Measurements from ENCODE around the gene AGAP2.

AGAP2 gene

DNA sequence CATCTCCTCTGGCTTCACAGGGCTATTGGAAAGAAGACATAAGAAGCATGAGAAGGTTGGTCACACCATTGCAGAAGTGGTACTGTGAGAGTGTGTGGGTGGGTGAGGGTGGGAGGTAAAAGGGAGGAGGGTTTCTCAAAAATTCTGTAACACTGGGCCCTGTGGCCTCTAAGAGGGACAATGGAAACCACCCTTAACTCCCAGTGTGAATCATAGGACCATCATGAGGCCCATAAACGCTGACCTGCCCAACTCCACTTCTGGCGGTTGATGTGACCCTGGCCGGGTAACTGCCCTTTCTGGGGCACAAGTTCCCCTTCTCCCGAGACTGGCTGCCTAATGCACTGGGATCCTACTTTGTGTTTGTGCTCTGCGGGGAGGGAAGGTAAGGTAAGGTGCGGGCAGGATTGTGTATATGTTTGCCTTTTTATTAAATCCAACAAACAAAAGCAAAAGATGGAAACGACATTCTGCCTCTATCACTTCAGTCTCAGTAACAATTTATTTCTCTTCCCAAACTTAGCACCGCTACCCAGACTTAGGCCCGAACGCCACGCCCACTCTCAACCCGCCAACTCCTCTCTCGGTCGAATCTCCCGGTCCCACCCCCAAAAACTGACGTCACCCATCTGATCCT is 32.8 kb upstream of the AGAP2 start:
- peak; percentile 94 for DNase-seq
- Histone ChIP-seq H3K36me3 (peaks cover 38% of the 10 kb centered on the region), H3K9me3 (ENCODE audit: severe bottlenecking) (no peaks in the 10 kb centered on the region), H3K27ac (peak overlapping the region; percentile 97), H3K4me3 (ENCODE audit: low read depth, low read length) (peak overlapping the region; percentile 93), H3K27me3 (ENCODE audit: insufficient read depth, low read depth, severe bottlenecking) (no peaks in the 10 kb centered on the region)
- TF ChIP-seq, protein P1, sequence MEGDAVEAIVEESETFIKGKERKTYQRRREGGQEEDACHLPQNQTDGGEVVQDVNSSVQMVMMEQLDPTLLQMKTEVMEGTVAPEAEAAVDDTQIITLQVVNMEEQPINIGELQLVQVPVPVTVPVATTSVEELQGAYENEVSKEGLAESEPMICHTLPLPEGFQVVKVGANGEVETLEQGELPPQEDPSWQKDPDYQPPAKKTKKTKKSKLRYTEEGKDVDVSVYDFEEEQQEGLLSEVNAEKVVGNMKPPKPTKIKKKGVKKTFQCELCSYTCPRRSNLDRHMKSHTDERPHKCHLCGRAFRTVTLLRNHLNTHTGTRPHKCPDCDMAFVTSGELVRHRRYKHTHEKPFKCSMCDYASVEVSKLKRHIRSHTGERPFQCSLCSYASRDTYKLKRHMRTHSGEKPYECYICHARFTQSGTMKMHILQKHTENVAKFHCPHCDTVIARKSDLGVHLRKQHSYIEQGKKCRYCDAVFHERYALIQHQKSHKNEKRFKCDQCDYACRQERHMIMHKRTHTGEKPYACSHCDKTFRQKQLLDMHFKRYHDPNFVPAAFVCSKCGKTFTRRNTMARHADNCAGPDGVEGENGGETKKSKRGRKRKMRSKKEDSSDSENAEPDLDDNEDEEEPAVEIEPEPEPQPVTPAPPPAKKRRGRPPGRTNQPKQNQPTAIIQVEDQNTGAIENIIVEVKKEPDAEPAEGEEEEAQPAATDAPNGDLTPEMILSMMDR (IDR thresholded peaks at IDR 0.05; ENCODE audit: low read depth, low read length): no peak

DNA sequence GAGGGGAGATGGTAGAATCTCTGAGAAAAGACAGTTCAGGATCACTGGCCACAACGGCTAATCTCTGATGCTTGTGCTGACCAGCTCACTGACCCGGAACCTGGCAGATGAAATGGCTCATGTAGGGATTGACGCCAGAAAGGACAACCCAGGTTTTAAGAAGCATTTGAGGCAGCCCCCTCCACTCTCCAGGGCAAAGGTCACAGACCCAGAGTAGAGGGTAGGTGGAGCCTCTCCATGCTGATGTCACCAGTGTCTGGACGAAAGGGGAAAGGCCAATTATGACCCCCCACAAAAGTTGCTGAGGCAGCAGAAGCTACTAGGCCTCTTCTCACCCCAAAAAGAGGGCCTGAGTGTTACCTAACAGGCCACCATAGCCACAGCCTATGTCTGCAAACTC is 32.2 kb upstream of the AGAP2 start:
- DNase-seq: peak; percentile 52
- Histone ChIP-seq H3K36me3 (peaks cover 39% of the 10 kb centered on the region), H3K9me3 (ENCODE audit: severe bottlenecking) (no peaks in the 10 kb centered on the region), H3K4me3 (ENCODE audit: low read depth, low read length) (no peak overlapping the region; the same call in 1 of the 2 replicates), H3K27me3 (ENCODE audit: insufficient read depth, low read depth, severe bottlenecking) (no peaks in the 10 kb centered on the region), H3K27ac (peak overlapping the region; percentile 97)
- TF ChIP-seq, protein P1 (IDR thresholded peaks at IDR 0.05; ENCODE audit: low read depth, low read length): no peak

DNA sequence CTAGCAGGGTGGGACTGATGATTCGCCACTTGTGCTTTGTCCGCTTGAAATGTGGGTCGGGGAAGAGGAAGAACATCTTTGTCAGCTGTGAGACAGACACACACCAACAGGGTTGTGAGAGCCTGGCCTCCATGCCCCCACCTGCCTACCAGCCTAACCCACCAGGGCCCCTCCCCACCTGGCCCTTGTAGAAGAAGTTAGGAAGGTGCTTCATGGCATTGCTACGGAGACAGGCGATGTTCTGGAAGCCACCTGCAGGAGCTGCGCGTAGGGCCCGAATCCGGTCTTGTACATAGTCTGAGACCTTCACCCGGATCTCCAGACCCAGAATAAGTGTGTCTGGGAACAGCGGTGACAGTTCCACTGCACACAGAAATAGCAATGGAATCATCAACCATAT is 31.1 kb upstream of the AGAP2 start:
- H3K9me3 ChIP-seq (ENCODE audit: severe bottlenecking): no peaks in the 10 kb centered on the region
- H3K27me3 ChIP-seq (ENCODE audit: insufficient read depth, low read depth, severe bottlenecking): no peaks in the 10 kb centered on the region
- TF ChIP-seq, protein P1 (IDR thresholded peaks at IDR 0.05; ENCODE audit: low read depth, low read length): no peak
- no peak overlapping the region for H3K4me3 ChIP-seq (ENCODE audit: low read depth, low read length)
- no peak overlapping the region for H3K27ac ChIP-seq
- H3K36me3 ChIP-seq: peaks cover 48% of the 10 kb centered on the region
- DNase-seq: no peak

DNA sequence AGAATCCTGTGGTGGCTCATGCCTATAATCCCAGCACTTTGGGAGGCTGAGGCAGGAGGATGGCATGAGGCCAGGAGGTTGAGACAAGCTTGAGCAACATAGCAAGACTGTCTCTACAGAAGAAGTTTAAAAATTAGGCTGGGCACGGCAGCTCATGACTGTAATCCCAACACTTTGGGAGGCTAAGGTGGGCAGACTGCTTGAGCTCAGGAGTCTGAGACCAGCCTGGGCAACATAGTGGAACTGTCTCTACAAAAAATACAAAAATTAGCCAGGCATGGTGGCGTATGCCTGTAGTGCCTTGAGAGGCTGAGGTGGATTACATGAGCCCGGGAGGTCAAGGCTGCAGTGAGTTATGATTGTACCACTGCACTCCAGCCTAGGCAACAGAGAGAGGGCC is 29.3 kb upstream of the AGAP2 start:
- H3K36me3 ChIP-seq: peaks cover 66% of the 10 kb centered on the region
- DNase-seq: no peak
- no peaks in the 10 kb centered on the region for H3K9me3 ChIP-seq (ENCODE audit: severe bottlenecking)
- no peak overlapping the region; the same call in 1 of the 2 replicates for H3K4me3 ChIP-seq (ENCODE audit: low read depth, low read length)
- TF ChIP-seq, protein P1 (IDR thresholded peaks at IDR 0.05; ENCODE audit: low read depth, low read length): no peak
- H3K27ac ChIP-seq: peak overlapping the region; percentile 93
- no peaks in the 10 kb centered on the region for H3K27me3 ChIP-seq (ENCODE audit: insufficient read depth, low read depth, severe bottlenecking)

DNA sequence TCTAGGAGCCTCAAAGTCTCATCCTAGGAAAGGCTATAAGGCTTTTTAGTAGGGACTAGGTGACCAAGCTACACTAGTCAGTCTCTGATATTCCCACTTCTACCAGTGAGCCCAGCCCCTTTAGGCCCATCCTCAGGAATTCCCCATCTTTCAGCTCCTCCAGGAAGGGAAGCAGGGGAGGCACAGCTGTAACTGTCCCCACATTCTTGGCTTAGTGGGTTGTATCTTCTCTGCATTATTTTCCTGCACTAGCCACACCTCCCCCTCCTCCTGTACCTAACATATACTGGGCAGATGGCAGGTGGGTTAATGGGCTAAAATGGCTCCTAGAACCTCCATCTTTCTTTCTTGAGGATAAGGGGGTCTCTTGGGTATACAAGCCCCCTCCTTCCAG is 28.8 kb upstream of the AGAP2 start:
- Histone ChIP-seq H3K4me3 (ENCODE audit: low read depth, low read length) (peak overlapping the region; percentile 88), H3K36me3 (peaks cover 69% of the 10 kb centered on the region), H3K9me3 (ENCODE audit: severe bottlenecking) (no peaks in the 10 kb centered on the region), H3K27ac (peak overlapping the region; percentile 93), H3K27me3 (ENCODE audit: insufficient read depth, low read depth, severe bottlenecking) (no peaks in the 10 kb centered on the region)
- TF ChIP-seq, protein P1 (IDR thresholded peaks at IDR 0.05; ENCODE audit: low read depth, low read length): no peak
- DNase-seq: peak; percentile 55

Data from WERI-Rb-1 (cell line).